Hindlimb muscle (tissue), 1 donor: ENCODE results near the gene CRYBG1. TPM values are rescaled to one million over a fixed set of nuclear protein-coding genes. Genes with fewer than 3 reads are reported as not detected.
"Not testable (repeated sequence)": the region's sequence is repeated elsewhere in the genome, so short reads cannot be mapped to it uniquely, and the experiment has no call there.

Experiments used
- DNase-seq: peaks from one replicate; pipeline ENCODE4 v3.0.0-alpha.2; 2013
- polyA plus RNA-seq: library from polyadenylated mRNA; unstranded; fragments of 120-200 nt; gene quantifications from one replicate; pipeline ENCODE4 v1.2.1, GENCODE V29; 2013; ENCODE audit not compliant: insufficient read length

The CRYBG1 gene
- polyA plus RNA-seq, 1 donor: 3.1 TPM

GRCh38 chr6:106510090-106510970 is 149.8 kb downstream of the CRYBG1 start:
- DNase-seq: no peak

- DNase-seq: no peak
These were observed 151.0 kb downstream of the CRYBG1 start for GRCh38 chr6:106511288-106512047.

GRCh38 chr6:106512048-106512967 is 151.8 kb downstream of the CRYBG1 start:
- peak; percentile 47 for DNase-seq

GRCh38 chr6:106512968-106513574 is 152.6 kb downstream of the CRYBG1 start:
- no peak for DNase-seq

- no peak for DNase-seq
These were observed 153.5 kb downstream of the CRYBG1 start for GRCh38 chr6:106513808-106514582.

- DNase-seq: no peak
These were observed 154.0 kb downstream of the CRYBG1 start for GRCh38 chr6:106514583-106514885.

GRCh38 chr6:106515582-106515981 is 155.1 kb downstream of the CRYBG1 start:
- DNase-seq: not testable (repeated sequence)

GRCh38 chr6:106516616-106517015 is 156.1 kb downstream of the CRYBG1 start:
- DNase-seq: no peak

- DNase-seq: no peak
These were observed 157.2 kb downstream of the CRYBG1 start for GRCh38 chr6:106517706-106518105.

- DNase-seq: no peak
These were observed 158.2 kb downstream of the CRYBG1 start for GRCh38 chr6:106518748-106519147.

GRCh38 chr6:106519460-106520394 is 159.2 kb downstream of the CRYBG1 start:
- DNase-seq: no peak

GRCh38 chr6:106520711-106521401 is 160.3 kb downstream of the CRYBG1 start:
- DNase-seq: no peak

GRCh38 chr6:106522562-106523250 is 162.2 kb downstream of the CRYBG1 start:
- DNase-seq: no peak

- no peak for DNase-seq
These were observed 164.8 kb downstream of the CRYBG1 start for GRCh38 chr6:106525107-106525881.

GRCh38 chr6:106525882-106526275 is 165.4 kb downstream of the CRYBG1 start:
- no peak for DNase-seq

- DNase-seq: no peak
These were observed 166.6 kb downstream of the CRYBG1 start for GRCh38 chr6:106527117-106527516.

- no peak for DNase-seq
These were observed 167.5 kb downstream of the CRYBG1 start for GRCh38 chr6:106527979-106528378.

GRCh38 chr6:106528521-106528920 is 168.0 kb downstream of the CRYBG1 start:
- DNase-seq: no peak
